ENCODE measurements around the gene TRIM16.
"Not testable (repeated sequence)": the region's sequence is repeated elsewhere in the genome, so short reads cannot be mapped to it uniquely, and the experiment has no call there.

DNA sequence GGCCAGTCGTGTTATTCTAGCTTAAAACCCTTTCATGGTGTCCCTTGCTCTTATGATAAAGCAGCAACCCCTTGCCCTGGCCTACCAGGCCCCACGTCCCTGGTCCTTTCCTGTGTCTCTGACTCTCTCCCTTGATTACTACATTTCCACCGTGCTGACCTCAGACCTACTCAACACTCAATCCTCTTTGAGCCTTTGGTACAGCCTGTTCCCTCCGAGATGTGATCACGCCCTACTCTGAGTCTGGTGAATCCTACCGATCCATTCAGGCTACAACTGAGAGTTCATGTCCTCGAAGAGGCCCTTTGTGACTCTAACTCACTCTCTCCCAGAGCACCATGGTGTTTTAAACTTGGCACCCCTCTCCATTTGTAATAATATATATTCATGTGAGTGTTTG, 54.1 kb downstream of the TRIM16 start:
- TF ChIP-seq, protein P1, sequence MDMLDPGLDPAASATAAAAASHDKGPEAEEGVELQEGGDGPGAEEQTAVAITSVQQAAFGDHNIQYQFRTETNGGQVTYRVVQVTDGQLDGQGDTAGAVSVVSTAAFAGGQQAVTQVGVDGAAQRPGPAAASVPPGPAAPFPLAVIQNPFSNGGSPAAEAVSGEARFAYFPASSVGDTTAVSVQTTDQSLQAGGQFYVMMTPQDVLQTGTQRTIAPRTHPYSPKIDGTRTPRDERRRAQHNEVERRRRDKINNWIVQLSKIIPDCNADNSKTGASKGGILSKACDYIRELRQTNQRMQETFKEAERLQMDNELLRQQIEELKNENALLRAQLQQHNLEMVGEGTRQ (IDR thresholded peaks at IDR 0.05; ENCODE audit: low read depth, low read length), result not testable (repeated sequence)
- TF ChIP-seq POLR2A (IDR thresholded peaks at IDR 0.05; ENCODE audit: low read depth, low read length); SMC3 (IDR thresholded peaks at IDR 0.05; ENCODE audit: low read depth, low read length); BHLHE40 (IDR thresholded peaks at IDR 0.05; ENCODE audit: low read depth, low read length); MXI1 (IDR thresholded peaks at IDR 0.05; ENCODE audit: borderline replicate concordance, low read depth, low read length); ELK1 (IDR thresholded peaks at IDR 0.05; ENCODE audit: borderline replicate concordance, low read depth, low read length); CHD1 (IDR thresholded peaks at IDR 0.05; ENCODE audit: low read depth, low read length); RAD21 (IDR thresholded peaks at IDR 0.05; ENCODE audit: low read length); RFX5 (IDR thresholded peaks at IDR 0.05; ENCODE audit: low read depth, low read length); MAFK (IDR thresholded peaks at IDR 0.05; ENCODE audit: low read depth, low read length): not testable (repeated sequence)
- TF ChIP-seq, protein P2, sequence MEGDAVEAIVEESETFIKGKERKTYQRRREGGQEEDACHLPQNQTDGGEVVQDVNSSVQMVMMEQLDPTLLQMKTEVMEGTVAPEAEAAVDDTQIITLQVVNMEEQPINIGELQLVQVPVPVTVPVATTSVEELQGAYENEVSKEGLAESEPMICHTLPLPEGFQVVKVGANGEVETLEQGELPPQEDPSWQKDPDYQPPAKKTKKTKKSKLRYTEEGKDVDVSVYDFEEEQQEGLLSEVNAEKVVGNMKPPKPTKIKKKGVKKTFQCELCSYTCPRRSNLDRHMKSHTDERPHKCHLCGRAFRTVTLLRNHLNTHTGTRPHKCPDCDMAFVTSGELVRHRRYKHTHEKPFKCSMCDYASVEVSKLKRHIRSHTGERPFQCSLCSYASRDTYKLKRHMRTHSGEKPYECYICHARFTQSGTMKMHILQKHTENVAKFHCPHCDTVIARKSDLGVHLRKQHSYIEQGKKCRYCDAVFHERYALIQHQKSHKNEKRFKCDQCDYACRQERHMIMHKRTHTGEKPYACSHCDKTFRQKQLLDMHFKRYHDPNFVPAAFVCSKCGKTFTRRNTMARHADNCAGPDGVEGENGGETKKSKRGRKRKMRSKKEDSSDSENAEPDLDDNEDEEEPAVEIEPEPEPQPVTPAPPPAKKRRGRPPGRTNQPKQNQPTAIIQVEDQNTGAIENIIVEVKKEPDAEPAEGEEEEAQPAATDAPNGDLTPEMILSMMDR (conservative IDR thresholded peaks at IDR 0.05; ENCODE audit: low read depth, low read length), result not testable (repeated sequence)

Data from IMR-90 (cell line).